Mammary microvascular endothelial cell (primary cell): ENCODE measurements around the gene NDUFA1. TPM values are rescaled to one million over a fixed set of nuclear protein-coding genes. Genes with fewer than 3 reads are reported as not detected.

ENCODE experiments used
- total RNA-seq: library from RNA; depleted of rRNA; stranded (reverse); fragments of >200 nt; gene quantifications from 2 replicates; pipeline ENCODE4 v1.2.3, GENCODE V29; 2015

NDUFA1 gene
- 79.8 and 88.5 TPM in 2 replicates for total RNA-seq

GRCh38 chrX:119871599-119872395 is at the start of gene NDUFA1, which contains the start of gene RNF113A:
TSS of gene NDUFA1 (plus strand) at chrX:119871832. CDS start at chrX:119871912, 80 bp downstream.
TSS of gene RNF113A (minus strand) at chrX:119871733. CDS start at chrX:119871613, 120 bp downstream.

DNA sequence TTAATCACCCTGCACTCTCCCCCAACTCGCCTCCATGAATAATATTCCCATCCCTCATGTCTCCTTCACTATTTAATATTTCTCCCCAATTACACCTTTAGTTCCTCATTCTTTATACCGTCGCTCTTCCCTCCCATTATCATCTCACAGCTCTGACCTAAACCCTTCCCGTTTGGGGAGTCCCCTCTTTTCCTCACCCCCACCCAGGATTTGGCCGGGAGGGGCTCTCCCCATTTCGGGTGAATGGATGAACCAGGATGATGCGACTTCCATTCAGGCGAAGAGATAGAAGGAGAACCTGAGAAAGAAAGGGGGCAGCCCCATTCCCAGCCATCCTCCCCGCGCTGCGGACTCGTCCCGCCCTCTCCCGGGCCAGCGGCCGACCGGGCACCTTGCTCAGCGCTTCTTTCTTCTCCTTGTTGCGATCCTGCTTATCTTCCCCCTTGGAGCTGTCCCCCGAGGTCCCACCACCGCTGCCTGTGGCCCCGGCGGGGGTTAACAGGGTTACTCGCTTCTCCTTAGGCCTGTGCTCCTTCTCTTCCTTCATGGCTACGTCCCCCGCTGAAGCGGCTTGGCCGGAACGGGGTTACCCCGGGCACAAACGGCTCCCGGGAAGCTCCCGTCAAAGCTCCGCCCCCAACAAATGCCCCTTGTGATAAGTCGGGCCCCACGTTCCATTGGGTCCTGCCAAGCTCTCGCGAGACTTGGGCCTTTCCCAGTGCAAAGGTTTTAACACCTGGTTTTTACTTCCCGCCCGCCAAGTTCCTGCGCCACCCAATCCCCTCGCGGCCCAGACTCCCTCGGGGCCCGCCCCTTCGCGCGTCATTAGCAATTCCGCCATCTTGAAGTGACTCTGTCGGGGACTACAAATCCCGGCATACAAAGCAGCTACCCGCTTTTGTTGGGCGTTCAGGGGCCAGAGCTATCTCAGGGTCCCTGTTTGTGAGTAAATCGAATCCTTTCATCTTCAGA is 19.0 kb upstream of the NDUFA1 start, which contains the start of gene UPF3B:
TSS of gene UPF3B (minus strand) at position 582 of the 972 bp plus-strand sequence. CDS start at position 547, 35 bp downstream.

GRCh38 chrX:119895843-119896326 is 24.3 kb downstream of the NDUFA1 start, which contains the start of gene AKAP14:
TSS of gene AKAP14 (plus strand) at chrX:119895893. CDS start at chrX:119903224, 7,331 bp downstream.

Other genes with a start within 250 kb of the NDUFA1 start
- 13.8 and 14.7 TPM in 2 replicates for gene SEPTIN6, start 178.7 kb upstream of the NDUFA1 start, total RNA-seq
- gene SOWAHD, start 113.2 kb upstream of the NDUFA1 start, total RNA-seq: not detected in 2 replicates
- gene RPL39, start 80.2 kb upstream of the NDUFA1 start, total RNA-seq: 6,838 and 8,202 TPM in 2 replicates
- 1.7 and 2.1 TPM in 2 replicates for gene UPF3B, start 18.9 kb upstream of the NDUFA1 start, total RNA-seq
- 13.8 and 14.9 TPM in 2 replicates for gene RNF113A, start 99 bp upstream of the NDUFA1 start, total RNA-seq
- not detected in 2 replicates for gene AKAP14, start 24.1 kb downstream of the NDUFA1 start, total RNA-seq
- 4.3 and 4.7 TPM in 2 replicates for gene NKAP, start 71.9 kb downstream of the NDUFA1 start, total RNA-seq
- gene RHOXF2B, start 205.9 kb downstream of the NDUFA1 start, total RNA-seq: not detected in 2 replicates
- gene RHOXF1, start 244.1 kb downstream of the NDUFA1 start, total RNA-seq: not detected in 2 replicates